HL-60 (cell line): Measurements from ENCODE around the gene PLOD3.

Source experiments
- DNase-seq, 2 experiments: peaks; one replicate each; pipeline ENCODE4 v3.0.0-alpha.2; 2010 to 2020; ENCODE audit warnings: low read depth in 1 of 2, low spot score in 1 of 2
- H3K27ac ChIP-seq: fragments of 250-450 bp; sonication (Bioruptor Pico); replicated peaks from 2 replicates; pipeline ENCODE4 v1.5.1; 2020; ENCODE audit warnings: mild to moderate bottlenecking, moderate library complexity
- H3K27me3 ChIP-seq: fragments of 250-450 bp; sonication (Bioruptor Pico); 2 replicates; pipeline ENCODE4 v1.5.1; 2021; ENCODE audit warnings: mild to moderate bottlenecking, moderate library complexity; ENCODE audit not compliant: insufficient read depth, poor library complexity, severe bottlenecking
- H3K4me3 ChIP-seq: replicated peaks from 2 replicates; pipeline ENCODE4 v1.5.1; 2011; ENCODE audit warnings: mild to moderate bottlenecking, control low read depth, low read length; ENCODE audit not compliant: insufficient read depth
- GABPA ChIP-seq: IDR thresholded peaks from 2 replicates; pipeline ENCODE4 v1.6.1; 2012; ENCODE audit warnings: low read depth
- POLR2AphosphoS5 ChIP-seq: IDR thresholded peaks from 2 replicates; pipeline ENCODE4 v1.6.1; 2012; ENCODE audit warnings: low read depth
- REST ChIP-seq: IDR thresholded peaks from 2 replicates; pipeline ENCODE4 v1.6.1; 2012; ENCODE audit warnings: low read depth; ENCODE audit not compliant: insufficient replicate concordance
- SPI1 ChIP-seq: IDR thresholded peaks from 2 replicates; pipeline ENCODE4 v1.6.1; 2012; ENCODE audit warnings: low read depth, mild to moderate bottlenecking, borderline replicate concordance
- TF ChIP-seq, protein P1 (sequence below): IDR thresholded peaks from one replicate; pipeline ENCODE4 v1.5.1; 2011; ENCODE audit warnings: low read length, control low read depth, inconsistent platforms; ENCODE audit not compliant: insufficient read depth

The PLOD3 gene

DNA sequence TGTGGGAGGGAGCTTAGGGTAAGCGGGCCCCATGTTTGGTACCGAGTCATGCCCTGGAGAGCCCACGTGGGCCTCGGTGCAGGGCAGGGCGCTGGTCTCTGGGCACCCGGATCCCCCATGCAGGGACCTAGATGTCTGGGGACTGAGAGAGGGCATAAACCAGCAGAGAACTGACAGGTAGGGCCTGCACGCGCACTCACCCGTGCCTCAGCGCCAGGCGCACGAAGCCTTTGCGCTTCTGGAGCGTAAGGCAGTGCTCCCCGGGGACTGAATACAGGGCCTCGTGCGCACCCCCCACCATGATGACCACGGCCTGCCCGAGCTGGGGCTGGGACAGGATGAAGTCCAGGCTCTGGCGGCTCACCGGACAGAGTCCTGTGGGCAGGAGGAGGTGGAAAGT is 19.4 kb downstream of the PLOD3 start:
- TF ChIP-seq GABPA (no peak), SPI1 (no peak), REST (no peak), POLR2AphosphoS5 (no peak)
- TF ChIP-seq, protein P1, sequence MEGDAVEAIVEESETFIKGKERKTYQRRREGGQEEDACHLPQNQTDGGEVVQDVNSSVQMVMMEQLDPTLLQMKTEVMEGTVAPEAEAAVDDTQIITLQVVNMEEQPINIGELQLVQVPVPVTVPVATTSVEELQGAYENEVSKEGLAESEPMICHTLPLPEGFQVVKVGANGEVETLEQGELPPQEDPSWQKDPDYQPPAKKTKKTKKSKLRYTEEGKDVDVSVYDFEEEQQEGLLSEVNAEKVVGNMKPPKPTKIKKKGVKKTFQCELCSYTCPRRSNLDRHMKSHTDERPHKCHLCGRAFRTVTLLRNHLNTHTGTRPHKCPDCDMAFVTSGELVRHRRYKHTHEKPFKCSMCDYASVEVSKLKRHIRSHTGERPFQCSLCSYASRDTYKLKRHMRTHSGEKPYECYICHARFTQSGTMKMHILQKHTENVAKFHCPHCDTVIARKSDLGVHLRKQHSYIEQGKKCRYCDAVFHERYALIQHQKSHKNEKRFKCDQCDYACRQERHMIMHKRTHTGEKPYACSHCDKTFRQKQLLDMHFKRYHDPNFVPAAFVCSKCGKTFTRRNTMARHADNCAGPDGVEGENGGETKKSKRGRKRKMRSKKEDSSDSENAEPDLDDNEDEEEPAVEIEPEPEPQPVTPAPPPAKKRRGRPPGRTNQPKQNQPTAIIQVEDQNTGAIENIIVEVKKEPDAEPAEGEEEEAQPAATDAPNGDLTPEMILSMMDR: no peak
- Histone ChIP-seq H3K4me3 (no peak overlapping the region), H3K27ac (no peak overlapping the region), H3K27me3 (peaks cover 21% of the 10 kb centered on the region)
- no peak for DNase-seq

- DNase-seq: no peak
- Histone ChIP-seq H3K27ac (no peak overlapping the region), H3K4me3 (no peak overlapping the region), H3K27me3 (peaks cover 7% of the 10 kb centered on the region)
- TF ChIP-seq REST (no peak), GABPA (no peak), SPI1 (no peak), POLR2AphosphoS5 (no peak)
- TF ChIP-seq, protein P1: no peak
Observed at GRCh38 chr7:101195884-101196283, 21.5 kb downstream of the PLOD3 start.

- no peak for TF ChIP-seq GABPA
- TF ChIP-seq SPI1: no peak
- TF ChIP-seq REST: no peak
- TF ChIP-seq POLR2AphosphoS5: no peak
- TF ChIP-seq, protein P1: no peak
- no peaks in the 10 kb centered on the region for H3K27me3 ChIP-seq
Observed at GRCh38 chr7:101189109-101189508, 28.3 kb downstream of the PLOD3 start.

More at GRCh38 chr7:101189109-101189508, 28.3 kb downstream of the PLOD3 start:
- H3K27ac ChIP-seq: no peak overlapping the region
- no peak for DNase-seq
- H3K4me3 ChIP-seq: no peak overlapping the region
